ENCODE results near the gene SYNE1. TPM values are rescaled to one million over a fixed set of nuclear protein-coding genes. Genes with fewer than 3 reads are reported as not detected.

Gene SYNE1
- total RNA-seq, 3 donors from 2014 or later (not counting 1 experiment from before 2014, with no cell fraction given), result 489 to 570 (median 498) TPM

- peaks cover 17% of the 10 kb centered on the region for H3K36me3 Mint-ChIP-seq
- Histone ChIP-seq H3K27me3 (ENCODE audit: control insufficient read depth, insufficient read depth, low read length) (no peaks in the 10 kb centered on the region), H3K4me1 (ENCODE audit: control insufficient read depth, insufficient read depth, low read length) (peaks cover 5% of the 10 kb centered on the region), H3K27ac (ENCODE audit: low read length) (peak overlapping the region; percentile 67), H3K4me3 (ENCODE audit: low read length) (no peak overlapping the region), H3K9me3 (ENCODE audit: control insufficient read depth, insufficient read depth, low read length) (no peaks in the 10 kb centered on the region), H3K36me3 (ENCODE audit: control insufficient read depth, insufficient read depth, low read length) (peaks cover 58% of the 10 kb centered on the region)
- no peaks in the 10 kb centered on the region for H3K27me3 Mint-ChIP-seq (ENCODE audit: low read depth in 2 of 2)
- no peak for TF ChIP-seq CTCF (IDR thresholded peaks at IDR 0.05)
- no peak for DNase-seq
- WGBS (ENCODE audit: insufficient coverage), result 83% methylated on average over 4 of the region's 4 CpGs
- H3K4me1 Mint-ChIP-seq, result peaks cover 26 to 45% of the 10 kb centered on the region in 2 donors
- peak overlapping the region; percentile 72 to 89 for H3K27ac Mint-ChIP-seq
- no peak overlapping the region for H3K4me3 Mint-ChIP-seq
- ATAC-seq, result peak in 1 of 3 donors; percentile 10
- H3K9me3 Mint-ChIP-seq, result no peaks in the 10 kb centered on the region
- intact Hi-C loops (cut with micrococcal nuclease), result no loop called here
Measured at GRCh38 chr6:152170313-152170701, 466.9 kb downstream of the SYNE1 start.

- no peak overlapping the region for H3K4me3 ChIP-seq (ENCODE audit: low read length)
- peaks cover 25% of the 10 kb centered on the region for H3K36me3 Mint-ChIP-seq
- H3K4me1 Mint-ChIP-seq, result peaks cover 21 to 42% of the 10 kb centered on the region in 2 donors
- H3K4me1 ChIP-seq (ENCODE audit: control insufficient read depth, insufficient read depth, low read length), result peaks cover 5% of the 10 kb centered on the region
- no peak overlapping the region for H3K27ac ChIP-seq (ENCODE audit: low read length)
- no peaks in the 10 kb centered on the region for H3K27me3 Mint-ChIP-seq (ENCODE audit: low read depth in 2 of 2)
- DNase-seq, result no peak
- no peaks in the 10 kb centered on the region for H3K9me3 ChIP-seq (ENCODE audit: control insufficient read depth, insufficient read depth, low read length)
- WGBS (ENCODE audit: insufficient coverage), result 91% methylated on average over 11 of the region's 13 CpGs
- no peaks in the 10 kb centered on the region for H3K9me3 Mint-ChIP-seq
- no peak for TF ChIP-seq CTCF (IDR thresholded peaks at IDR 0.05)
- peaks cover 55% of the 10 kb centered on the region for H3K36me3 ChIP-seq (ENCODE audit: control insufficient read depth, insufficient read depth, low read length)
- H3K27ac Mint-ChIP-seq, result peak overlapping the region; percentile 70 to 81
- ATAC-seq, result no peak
- H3K27me3 ChIP-seq (ENCODE audit: control insufficient read depth, insufficient read depth, low read length), result no peaks in the 10 kb centered on the region
- no peak overlapping the region for H3K4me3 Mint-ChIP-seq
- intact Hi-C loops (cut with micrococcal nuclease), result no loop called here
Measured at GRCh38 chr6:152167641-152168603, 469.2 kb downstream of the SYNE1 start.

- H3K27ac ChIP-seq (ENCODE audit: low read length), result no peak overlapping the region
- WGBS (ENCODE audit: insufficient coverage), result 98% methylated on average over 2 of the region's 5 CpGs
- TF ChIP-seq CTCF (IDR thresholded peaks at IDR 0.05), result no peak
- H3K9me3 Mint-ChIP-seq, result no peaks in the 10 kb centered on the region
- DNase-seq (no peak), ATAC-seq (no peak)
- H3K4me3 ChIP-seq (ENCODE audit: low read length), result no peak overlapping the region
- H3K27me3 Mint-ChIP-seq (ENCODE audit: low read depth in 2 of 2), result no peaks in the 10 kb centered on the region
- peaks cover 5% of the 10 kb centered on the region for H3K4me1 ChIP-seq (ENCODE audit: control insufficient read depth, insufficient read depth, low read length)
- peaks cover 25% of the 10 kb centered on the region for H3K36me3 Mint-ChIP-seq
- no peaks in the 10 kb centered on the region for H3K27me3 ChIP-seq (ENCODE audit: control insufficient read depth, insufficient read depth, low read length)
- H3K4me3 Mint-ChIP-seq, result no peak overlapping the region
- peak overlapping the region in 1 of 2 donors; percentile 32 for H3K27ac Mint-ChIP-seq
- intact Hi-C loops (cut with micrococcal nuclease), result no loop called here
- peaks cover 58% of the 10 kb centered on the region for H3K36me3 ChIP-seq (ENCODE audit: control insufficient read depth, insufficient read depth, low read length)
- peaks cover 26 to 36% of the 10 kb centered on the region in 2 donors for H3K4me1 Mint-ChIP-seq
- no peaks in the 10 kb centered on the region for H3K9me3 ChIP-seq (ENCODE audit: control insufficient read depth, insufficient read depth, low read length)
Measured at GRCh38 chr6:152166897-152167296, 470.3 kb downstream of the SYNE1 start.

All from natural killer cell (primary cell).